ENCODE measurements around the gene SLC6A17. TPM values are rescaled to one million over a fixed set of nuclear protein-coding genes. Genes with fewer than 3 reads are reported as not detected.

The SLC6A17 gene
- total and polyA plus RNA-seq, 2 experiments from 2014 or later: 0.45 to 0.76 TPM

DNA sequence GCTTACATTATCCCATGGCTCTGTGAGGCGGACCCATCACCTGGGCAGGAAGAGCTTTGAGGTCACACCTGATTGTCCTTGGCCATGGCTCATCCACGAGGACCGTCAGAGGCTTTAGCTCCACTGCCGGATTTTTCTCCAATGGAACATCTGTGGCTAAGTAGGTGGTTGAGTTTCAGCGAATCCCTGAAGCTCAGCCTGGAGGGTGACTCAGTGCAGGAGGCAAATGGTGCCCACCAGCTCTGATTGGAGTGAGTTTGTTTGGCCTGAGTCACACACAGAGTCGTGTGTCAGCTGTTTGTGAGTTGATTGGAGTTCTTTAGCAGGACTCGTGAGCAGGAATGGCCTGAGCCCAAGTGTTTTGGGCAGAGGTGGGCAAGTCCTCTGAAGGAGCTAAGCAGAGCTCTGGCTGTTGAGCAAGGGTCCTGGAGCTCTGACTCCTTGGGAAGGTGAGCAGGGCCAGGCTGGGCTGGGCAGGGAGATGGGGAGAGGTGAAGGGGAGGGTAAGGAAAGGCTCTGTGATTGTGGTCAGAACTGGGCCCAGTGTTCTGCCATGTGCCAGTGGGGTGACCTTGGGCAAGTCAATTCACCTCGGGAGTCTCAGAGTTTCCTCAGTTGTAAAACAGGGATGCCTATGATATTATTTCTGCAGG is 2.0 kb downstream of the SLC6A17 start:
- H3K4me2 ChIP-seq (ENCODE audit: unreplicated experiment): peak overlapping the region; percentile 7
- no peak overlapping the region for H3K4me3 ChIP-seq
- 27 to 28% methylated on average over 8 of the region's 8 CpGs for WGBS, 2 experiments (ENCODE audit: low coverage in 1 of 2, low lambda C conversion rate in 2 of 2, missing lambda C conversion rate in 2 of 2)
- no peaks in the 10 kb centered on the region; the same call in 1 of the 2 replicates for H3K27me3 ChIP-seq (replicated peaks; ENCODE audit: insufficient read depth)
- no peaks in the 10 kb centered on the region for H3K36me3 ChIP-seq (ENCODE audit: low read depth)
- TF ChIP-seq EZH2phosphoT487 (IDR thresholded peaks at IDR 0.05; ENCODE audit: insufficient read depth, low read depth) (no peak), EZH2 (IDR thresholded peaks at IDR 0.05; ENCODE audit: insufficient read depth, poor library complexity, severe bottlenecking) (no peak)
- H3K9me2 ChIP-seq (ENCODE audit: insufficient read depth): no peaks in the 10 kb centered on the region
- no peaks in the 10 kb centered on the region for H3K9me3 ChIP-seq (ENCODE audit: low read depth)
- H4K20me1 ChIP-seq (ENCODE audit: insufficient read depth): no peaks in the 10 kb centered on the region
- no peak overlapping the region for H3K27ac ChIP-seq
- H3K79me2 ChIP-seq (ENCODE audit: insufficient read depth): no peaks in the 10 kb centered on the region
- peak; percentile 90 for DNase-seq
- in situ Hi-C loops (cut with MboI): no loop called here
- 0 out of 2 replicates have a peak, but pooled peaks cover 13% of the 10 kb centered on the region for H3K4me1 ChIP-seq (ENCODE audit: insufficient read depth)
- H2AFZ ChIP-seq: no peak overlapping the region
- H3F3A ChIP-seq (ENCODE audit: insufficient read depth): peaks cover 7% of the 10 kb centered on the region; the same call in 1 of the 2 replicates
- no peak overlapping the region for H3K9ac ChIP-seq

- H3K9ac ChIP-seq: no peak overlapping the region
- H3K4me2 ChIP-seq (ENCODE audit: unreplicated experiment): no peak overlapping the region
- no peaks in the 10 kb centered on the region for H3K79me2 ChIP-seq (ENCODE audit: insufficient read depth)
- TF ChIP-seq EZH2 (IDR thresholded peaks at IDR 0.05; ENCODE audit: insufficient read depth, poor library complexity, severe bottlenecking) (no peak), EZH2phosphoT487 (IDR thresholded peaks at IDR 0.05; ENCODE audit: insufficient read depth, low read depth) (no peak)
- H4K20me1 ChIP-seq (ENCODE audit: insufficient read depth): no peaks in the 10 kb centered on the region
- H3K36me3 ChIP-seq (ENCODE audit: low read depth): no peaks in the 10 kb centered on the region
- H3K27me3 ChIP-seq (replicated peaks; ENCODE audit: insufficient read depth): no peaks in the 10 kb centered on the region
- no peaks in the 10 kb centered on the region for H3K9me2 ChIP-seq (ENCODE audit: insufficient read depth)
- H3K4me3 ChIP-seq: no peak overlapping the region
- H3K9me3 ChIP-seq (ENCODE audit: low read depth): no peaks in the 10 kb centered on the region
- H3K4me1 ChIP-seq (ENCODE audit: insufficient read depth): 0 out of 2 replicates have a peak, but pooled peaks cover 13% of the 10 kb centered on the region
- DNase-seq: no peak
- peaks cover 7% of the 10 kb centered on the region; the same call in 1 of the 2 replicates for H3F3A ChIP-seq (ENCODE audit: insufficient read depth)
- H2AFZ ChIP-seq: no peak overlapping the region
- in situ Hi-C loops (cut with MboI): no loop called here
- H3K27ac ChIP-seq: no peak overlapping the region
Observed at GRCh38 chr1:110153407-110153950, 3.2 kb downstream of the SLC6A17 start.

DNA sequence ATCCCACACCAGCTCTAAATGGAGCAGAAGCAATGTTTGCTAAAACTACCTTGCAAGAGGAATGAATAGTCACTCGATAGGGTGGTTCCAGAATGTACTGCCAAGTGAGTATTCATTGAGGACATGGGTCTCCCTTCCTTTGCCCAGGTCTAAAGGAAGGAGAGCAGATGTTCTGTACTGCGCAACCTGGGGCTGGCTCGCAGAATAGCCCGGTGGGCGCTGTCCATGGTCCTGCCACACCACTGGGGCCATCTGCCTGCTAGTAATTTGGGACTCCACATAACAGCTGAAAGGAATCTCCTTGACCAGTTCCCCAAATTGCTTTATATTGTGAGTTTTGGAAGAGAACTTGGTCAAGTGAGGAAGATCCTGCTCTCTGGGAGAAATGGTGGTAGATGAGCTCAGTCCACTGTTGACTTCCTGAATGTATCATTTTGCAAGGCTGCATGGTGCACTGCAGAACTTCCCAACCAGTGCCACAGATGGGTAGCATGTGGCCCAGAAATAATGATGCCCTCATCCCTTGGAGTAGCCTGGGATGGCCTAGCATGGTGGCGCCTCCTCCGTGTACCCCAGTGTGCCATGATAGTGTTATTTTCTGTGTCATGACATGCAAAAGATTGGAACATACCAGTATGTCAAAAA is 5.7 kb downstream of the SLC6A17 start:
- in situ Hi-C loops (cut with MboI): no loop called here
- H3K4me3 ChIP-seq: no peak overlapping the region
- H3K9ac ChIP-seq: no peak overlapping the region
- no peak overlapping the region for H3K27ac ChIP-seq
- WGBS, 2 experiments (ENCODE audit: low coverage in 1 of 2, low lambda C conversion rate in 2 of 2, missing lambda C conversion rate in 2 of 2): 14 to 17% methylated on average over 7 of the region's 7 CpGs
- no peaks in the 10 kb centered on the region for H3K36me3 ChIP-seq (ENCODE audit: low read depth)
- H3K4me2 ChIP-seq (ENCODE audit: unreplicated experiment): no peak overlapping the region
- no peaks in the 10 kb centered on the region for H4K20me1 ChIP-seq (ENCODE audit: insufficient read depth)
- peak; percentile 73 for DNase-seq
- peaks cover 7% of the 10 kb centered on the region; the same call in 1 of the 2 replicates for H3F3A ChIP-seq (ENCODE audit: insufficient read depth)
- H2AFZ ChIP-seq: no peak overlapping the region
- TF ChIP-seq EZH2 (IDR thresholded peaks at IDR 0.05; ENCODE audit: insufficient read depth, poor library complexity, severe bottlenecking) (no peak), EZH2phosphoT487 (IDR thresholded peaks at IDR 0.05; ENCODE audit: insufficient read depth, low read depth) (no peak)
- H3K9me2 ChIP-seq (ENCODE audit: insufficient read depth): no peaks in the 10 kb centered on the region
- H3K4me1 ChIP-seq (ENCODE audit: insufficient read depth): 0 out of 2 replicates have a peak, but pooled peaks cover 13% of the 10 kb centered on the region
- H3K27me3 ChIP-seq (replicated peaks; ENCODE audit: insufficient read depth): no peaks in the 10 kb centered on the region
- H3K79me2 ChIP-seq (ENCODE audit: insufficient read depth): no peaks in the 10 kb centered on the region
- no peaks in the 10 kb centered on the region for H3K9me3 ChIP-seq (ENCODE audit: low read depth)

- Histone ChIP-seq H3K36me3 (ENCODE audit: low read depth) (no peaks in the 10 kb centered on the region), H3K9me3 (ENCODE audit: low read depth) (no peaks in the 10 kb centered on the region), H3K4me2 (ENCODE audit: unreplicated experiment) (no peak overlapping the region), H3K9ac (no peak overlapping the region), H2AFZ (no peak overlapping the region), H3K4me1 (ENCODE audit: insufficient read depth) (no peaks in the 10 kb centered on the region), H4K20me1 (ENCODE audit: insufficient read depth) (no peaks in the 10 kb centered on the region), H3K79me2 (ENCODE audit: insufficient read depth) (no peaks in the 10 kb centered on the region), H3K4me3 (no peak overlapping the region), H3K9me2 (ENCODE audit: insufficient read depth) (no peaks in the 10 kb centered on the region), H3K27ac (no peak overlapping the region), H3F3A (ENCODE audit: insufficient read depth) (no peaks in the 10 kb centered on the region), H3K27me3 (replicated peaks; ENCODE audit: insufficient read depth) (no peaks in the 10 kb centered on the region)
- no peak for TF ChIP-seq EZH2phosphoT487 (IDR thresholded peaks at IDR 0.05; ENCODE audit: insufficient read depth, low read depth)
- TF ChIP-seq EZH2 (IDR thresholded peaks at IDR 0.05; ENCODE audit: insufficient read depth, poor library complexity, severe bottlenecking): no peak
- DNase-seq: no peak
- in situ Hi-C loops (cut with MboI): no loop called here
- 33 to 39% methylated on average over 5 of the region's 5 CpGs for WGBS, 2 experiments (ENCODE audit: low coverage in 1 of 2, low lambda C conversion rate in 2 of 2, missing lambda C conversion rate in 2 of 2)
Observed at GRCh38 chr1:110158261-110158660, 8.0 kb downstream of the SLC6A17 start.
